ENCODE measurements around the gene GK2.
A peak's percentile ranks its signal among the peaks of the same experiment; 100 is the strongest.

GK2 gene

DNA sequence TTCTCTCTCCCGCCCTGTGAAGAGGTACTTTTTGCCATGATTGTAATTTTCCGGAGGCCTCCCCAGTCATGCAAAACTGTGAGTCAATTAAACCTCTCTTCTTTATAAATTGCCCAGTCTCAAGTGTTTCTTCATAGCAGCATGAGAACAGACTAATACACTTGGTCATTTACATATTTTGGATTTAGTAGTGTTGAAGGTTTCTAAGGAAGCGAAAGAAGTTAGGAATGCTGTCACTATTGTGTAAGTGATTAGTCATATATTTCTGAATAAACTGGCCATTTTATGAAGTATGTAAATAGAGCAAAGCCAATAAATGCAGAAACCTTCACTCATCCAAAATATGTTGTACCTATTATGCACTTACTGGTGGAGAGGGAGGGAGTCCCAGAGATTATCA, 34.4 kb upstream of the GK2 start:
- no peak for DNase-seq
- TF ChIP-seq, protein P1, sequence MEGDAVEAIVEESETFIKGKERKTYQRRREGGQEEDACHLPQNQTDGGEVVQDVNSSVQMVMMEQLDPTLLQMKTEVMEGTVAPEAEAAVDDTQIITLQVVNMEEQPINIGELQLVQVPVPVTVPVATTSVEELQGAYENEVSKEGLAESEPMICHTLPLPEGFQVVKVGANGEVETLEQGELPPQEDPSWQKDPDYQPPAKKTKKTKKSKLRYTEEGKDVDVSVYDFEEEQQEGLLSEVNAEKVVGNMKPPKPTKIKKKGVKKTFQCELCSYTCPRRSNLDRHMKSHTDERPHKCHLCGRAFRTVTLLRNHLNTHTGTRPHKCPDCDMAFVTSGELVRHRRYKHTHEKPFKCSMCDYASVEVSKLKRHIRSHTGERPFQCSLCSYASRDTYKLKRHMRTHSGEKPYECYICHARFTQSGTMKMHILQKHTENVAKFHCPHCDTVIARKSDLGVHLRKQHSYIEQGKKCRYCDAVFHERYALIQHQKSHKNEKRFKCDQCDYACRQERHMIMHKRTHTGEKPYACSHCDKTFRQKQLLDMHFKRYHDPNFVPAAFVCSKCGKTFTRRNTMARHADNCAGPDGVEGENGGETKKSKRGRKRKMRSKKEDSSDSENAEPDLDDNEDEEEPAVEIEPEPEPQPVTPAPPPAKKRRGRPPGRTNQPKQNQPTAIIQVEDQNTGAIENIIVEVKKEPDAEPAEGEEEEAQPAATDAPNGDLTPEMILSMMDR (IDR thresholded peaks at IDR 0.05) = no peak

DNA sequence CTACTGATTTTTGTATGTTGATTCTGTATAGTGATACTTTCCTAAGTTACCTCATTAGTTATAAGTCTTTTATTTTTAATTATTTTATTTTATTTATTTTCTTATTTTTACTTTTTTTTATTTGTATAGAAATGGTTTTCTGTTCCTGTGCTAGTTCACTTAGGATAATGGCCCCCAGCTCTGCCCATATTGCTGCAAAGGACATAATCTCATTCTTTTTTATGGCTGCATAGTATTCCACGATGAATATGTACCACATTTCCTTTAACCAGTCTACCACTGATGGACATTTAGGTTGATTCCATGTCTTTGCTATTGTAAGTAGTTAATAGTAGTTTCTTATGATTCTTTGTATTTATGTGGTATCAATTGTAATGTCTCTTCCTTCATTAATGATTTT, 31.5 kb upstream of the GK2 start:
- Histone ChIP-seq H3K27ac (no peak overlapping the region), H3K27me3 (no peaks in the 10 kb centered on the region), H3K4me1 (no peaks in the 10 kb centered on the region), H3K9me3 (no peaks in the 10 kb centered on the region), H3K36me3 (no peaks in the 10 kb centered on the region), H3K4me3 (no peak overlapping the region)
- DNase-seq = no peak
- intact Hi-C loops (cut with DNase I; ENCODE audit: low total_unique reads) = no loop called here
- TF ChIP-seq, protein P1 (IDR thresholded peaks at IDR 0.05) = no peak

More for the DNA sequence above, 34.4 kb upstream of the GK2 start:
- H3K27me3 ChIP-seq = no peaks in the 10 kb centered on the region
- H3K27ac ChIP-seq = no peak overlapping the region
- intact Hi-C loops (cut with DNase I; ENCODE audit: low total_unique reads) = no loop called here
- H3K4me1 ChIP-seq = peaks cover 0 to 10% (median 0%) of the 10 kb centered on the region in 4 donors
- H3K4me3 ChIP-seq = no peak overlapping the region
- no peaks in the 10 kb centered on the region for H3K9me3 ChIP-seq
- H3K36me3 ChIP-seq = no peaks in the 10 kb centered on the region

DNA sequence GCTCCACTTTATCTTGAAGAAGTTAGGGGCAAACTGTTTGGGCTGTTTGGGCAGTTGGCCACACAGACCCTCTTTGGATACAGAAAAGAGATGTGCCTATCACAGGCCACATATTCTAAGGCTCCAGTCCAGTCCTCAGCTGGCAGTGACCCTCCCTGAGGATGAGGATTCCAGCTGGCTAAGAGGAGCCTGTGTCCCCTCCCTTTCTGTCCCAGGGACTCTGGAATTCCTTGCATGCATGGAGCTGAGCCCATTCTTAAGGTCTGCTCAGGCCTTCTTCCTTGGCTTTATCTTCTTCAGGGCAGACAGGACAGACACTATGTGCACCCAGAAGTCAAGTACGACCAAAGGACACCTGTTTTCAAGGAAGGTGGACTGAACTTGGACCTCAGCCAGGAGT, 23.8 kb upstream of the GK2 start:
- H3K4me1 ChIP-seq = peaks cover 0 to 33% (median 4%) of the 10 kb centered on the region in 4 donors
- H3K36me3 ChIP-seq = no peaks in the 10 kb centered on the region
- H3K9me3 ChIP-seq = no peaks in the 10 kb centered on the region
- TF ChIP-seq, protein P1 (IDR thresholded peaks at IDR 0.05) = no peak
- intact Hi-C loops (cut with DNase I; ENCODE audit: low total_unique reads) = no loop called here
- H3K27me3 ChIP-seq = no peaks in the 10 kb centered on the region
- H3K4me3 ChIP-seq = no peak overlapping the region
- no peak overlapping the region for H3K27ac ChIP-seq
- DNase-seq = no peak

DNA sequence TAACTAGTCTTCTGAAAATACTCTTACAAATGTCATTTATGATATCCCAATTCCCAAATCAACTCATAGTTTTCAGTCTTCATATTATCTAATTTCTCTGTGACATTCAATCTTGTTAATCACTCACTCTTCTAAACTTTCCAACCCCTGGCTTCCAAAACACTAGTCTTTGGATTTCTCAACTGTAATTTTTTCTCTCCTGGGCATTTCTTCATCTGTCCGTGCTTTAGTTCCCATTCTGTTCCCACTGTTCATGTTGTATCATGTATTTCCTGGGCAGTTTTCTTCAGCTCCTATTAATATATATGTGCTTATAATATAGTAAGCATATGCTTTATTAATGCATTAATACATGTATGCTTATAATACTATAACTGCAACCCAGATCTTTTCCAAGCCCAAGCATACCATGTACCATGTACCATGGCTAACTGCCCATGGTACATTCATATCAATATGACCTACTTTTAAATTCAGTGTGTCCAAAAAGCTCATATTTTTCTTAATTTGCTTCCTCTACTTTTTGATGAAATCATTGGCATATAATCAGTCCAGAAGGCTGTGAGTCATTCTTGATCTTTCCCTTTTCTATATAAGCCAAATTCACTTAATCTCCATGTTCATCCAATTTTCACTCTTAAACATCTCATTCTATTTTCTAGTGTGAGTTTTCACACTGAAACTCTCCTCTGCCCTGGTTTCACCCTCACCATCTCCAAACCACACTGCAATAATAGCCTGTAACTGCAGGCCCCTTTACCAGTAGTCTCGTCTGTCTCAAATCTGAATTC, 21.3 kb upstream of the GK2 start:
- no peak for DNase-seq
- Histone ChIP-seq H3K27me3 (no peaks in the 10 kb centered on the region), H3K4me3 (no peak overlapping the region), H3K9me3 (no peaks in the 10 kb centered on the region), H3K36me3 (no peaks in the 10 kb centered on the region), H3K4me1 (peaks cover 0 to 33% (median 4%) of the 10 kb centered on the region in 4 donors), H3K27ac (peak overlapping the region; percentile 28 to 51)
- TF ChIP-seq, protein P1 (IDR thresholded peaks at IDR 0.05) = no peak
- intact Hi-C loops (cut with DNase I; ENCODE audit: low total_unique reads) = no loop called here

DNA sequence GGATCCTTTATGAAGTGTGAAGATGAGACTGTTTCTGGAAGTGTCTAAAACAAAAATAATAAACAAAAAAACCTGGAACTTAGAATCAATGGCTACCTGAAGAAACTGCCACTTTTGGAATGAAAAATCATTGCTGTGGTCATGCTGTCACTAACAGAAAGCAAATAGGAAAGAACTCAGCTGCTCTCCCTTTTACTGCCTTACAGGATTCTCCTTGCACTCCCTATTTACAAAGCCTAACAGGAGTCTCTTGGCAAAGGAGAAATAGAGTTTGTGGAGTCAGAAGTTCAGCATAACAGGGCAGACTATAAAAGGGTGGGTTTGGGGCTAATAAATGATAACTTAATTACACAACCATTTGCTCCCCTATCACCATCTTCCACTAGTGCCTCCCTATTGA, 19.0 kb upstream of the GK2 start:
- intact Hi-C loops (cut with DNase I; ENCODE audit: low total_unique reads) = no loop called here

More for the DNA sequence above, 19.0 kb upstream of the GK2 start:
- Histone ChIP-seq H3K36me3 (no peaks in the 10 kb centered on the region), H3K4me1 (peaks cover 0 to 33% (median 4%) of the 10 kb centered on the region in 4 donors), H3K4me3 (no peak overlapping the region), H3K27me3 (no peaks in the 10 kb centered on the region), H3K9me3 (no peaks in the 10 kb centered on the region), H3K27ac (no peak overlapping the region)
- TF ChIP-seq, protein P1 (IDR thresholded peaks at IDR 0.05) = no peak
- no peak for DNase-seq
